ENCODE measurements around the gene ACOXL. TPM values are rescaled to one million over a fixed set of nuclear protein-coding genes. Genes with fewer than 3 reads are reported as not detected.

The ACOXL gene
- total RNA-seq, 4 donors from 2014 or later: not detected

DNA sequence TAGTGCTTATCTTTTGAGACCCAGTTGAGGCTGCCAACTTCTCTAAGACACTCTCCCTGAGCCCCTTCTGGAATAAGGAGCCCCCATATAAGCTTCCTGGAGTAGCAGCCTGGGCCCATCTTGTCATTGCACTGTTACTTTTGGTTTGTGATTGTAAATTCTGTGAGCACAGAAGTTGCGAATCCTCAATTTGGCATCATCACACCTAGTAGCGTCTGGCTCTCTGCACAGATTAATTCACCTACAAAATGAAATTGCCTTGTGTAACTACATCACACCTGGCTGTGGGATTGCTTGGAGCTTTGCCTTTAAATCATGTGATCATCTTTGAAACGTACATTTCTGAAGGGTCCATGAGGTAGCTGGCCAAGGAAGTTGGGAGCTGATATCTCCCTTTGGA, 195.2 kb downstream of the ACOXL start:
- intact Hi-C loops (cut with DNase I): no loop called here

GRCh38 chr2:110929528-110929927, 197.2 kb downstream of the ACOXL start:
- Histone ChIP-seq H3K4me1 (no peaks in the 10 kb centered on the region), H3K9me3 (peaks cover 0 to 11% (median 0%) of the 10 kb centered on the region in 3 donors), H3K27ac (no peak overlapping the region), H3K4me3 (no peak overlapping the region), H3K27me3 (no peaks in the 10 kb centered on the region), H3K36me3 (no peaks in the 10 kb centered on the region)
- DNase-seq: no peak
- intact Hi-C loops (cut with DNase I): no loop called here
- TF ChIP-seq POLR2A (IDR thresholded peaks at IDR 0.05) (no peak), CTCF (IDR thresholded peaks at IDR 0.05) (no peak)
- no CpG with 5 or more reads among the region's 1 CpG for WGBS, 2 donors

More for the DNA sequence above, 195.2 kb downstream of the ACOXL start:
- TF ChIP-seq POLR2A (IDR thresholded peaks at IDR 0.05): no peak
- TF ChIP-seq CTCF (IDR thresholded peaks at IDR 0.05): no peak
- H3K4me1 ChIP-seq: no peaks in the 10 kb centered on the region
- peaks cover 0 to 11% (median 0%) of the 10 kb centered on the region in 3 donors for H3K9me3 ChIP-seq
- H3K36me3 ChIP-seq: no peaks in the 10 kb centered on the region
- no peaks in the 10 kb centered on the region for H3K27me3 ChIP-seq
- WGBS, 2 donors: 83 to 88% methylated on average over 3 of the region's 3 CpGs
- no peak for DNase-seq
- no peak overlapping the region for H3K27ac ChIP-seq
- no peak overlapping the region for H3K4me3 ChIP-seq

- H3K4me1 ChIP-seq: no peaks in the 10 kb centered on the region
- TF ChIP-seq POLR2A (IDR thresholded peaks at IDR 0.05) (no peak), CTCF (IDR thresholded peaks at IDR 0.05) (no peak)
- no peaks in the 10 kb centered on the region for H3K27me3 ChIP-seq
- no peaks in the 10 kb centered on the region for H3K36me3 ChIP-seq
- WGBS, 2 donors: 28 to 37% methylated on average over 2 of the region's 2 CpGs
- H3K9me3 ChIP-seq: peaks cover 0 to 11% (median 0%) of the 10 kb centered on the region in 3 donors
- no peak overlapping the region for H3K27ac ChIP-seq
- intact Hi-C loops (cut with DNase I): no loop called here
- H3K4me3 ChIP-seq: no peak overlapping the region
- no peak for DNase-seq
These were observed 199.3 kb downstream of the ACOXL start for GRCh38 chr2:110931648-110932047.

- H3K4me3 ChIP-seq: no peak overlapping the region
- 87 to 96% methylated on average over 3 to 4 of the region's 10 CpGs for WGBS, 2 donors
- H3K9me3 ChIP-seq: peaks cover 0 to 11% (median 0%) of the 10 kb centered on the region in 3 donors
- no peaks in the 10 kb centered on the region for H3K36me3 ChIP-seq
- intact Hi-C loops (cut with DNase I): no loop called here
- no peaks in the 10 kb centered on the region for H3K4me1 ChIP-seq
- TF ChIP-seq CTCF (IDR thresholded peaks at IDR 0.05): no peak
- TF ChIP-seq POLR2A (IDR thresholded peaks at IDR 0.05): no peak
- no peak for DNase-seq
- no peak overlapping the region for H3K27ac ChIP-seq
- no peaks in the 10 kb centered on the region for H3K27me3 ChIP-seq
These were observed 201.0 kb downstream of the ACOXL start for GRCh38 chr2:110933420-110933819.

GRCh38 chr2:110934948-110935347, 202.6 kb downstream of the ACOXL start:
- TF ChIP-seq CTCF (IDR thresholded peaks at IDR 0.05) (no peak), POLR2A (IDR thresholded peaks at IDR 0.05) (no peak)
- intact Hi-C loops (cut with DNase I): no loop called here
- WGBS, 2 donors: 93 to 96% methylated on average over 4 of the region's 6 CpGs
- H3K4me1 ChIP-seq: no peaks in the 10 kb centered on the region
- no peak overlapping the region for H3K27ac ChIP-seq
- H3K9me3 ChIP-seq: peaks cover 0 to 3% (median 0%) of the 10 kb centered on the region in 3 donors
- no peak overlapping the region for H3K4me3 ChIP-seq
- no peak for DNase-seq
- H3K36me3 ChIP-seq: no peaks in the 10 kb centered on the region
- no peaks in the 10 kb centered on the region for H3K27me3 ChIP-seq

Data from esophagus squamous epithelium (tissue), 5 donors.